ENCODE results near the gene ARMH2.

The ARMH2 gene

DNA sequence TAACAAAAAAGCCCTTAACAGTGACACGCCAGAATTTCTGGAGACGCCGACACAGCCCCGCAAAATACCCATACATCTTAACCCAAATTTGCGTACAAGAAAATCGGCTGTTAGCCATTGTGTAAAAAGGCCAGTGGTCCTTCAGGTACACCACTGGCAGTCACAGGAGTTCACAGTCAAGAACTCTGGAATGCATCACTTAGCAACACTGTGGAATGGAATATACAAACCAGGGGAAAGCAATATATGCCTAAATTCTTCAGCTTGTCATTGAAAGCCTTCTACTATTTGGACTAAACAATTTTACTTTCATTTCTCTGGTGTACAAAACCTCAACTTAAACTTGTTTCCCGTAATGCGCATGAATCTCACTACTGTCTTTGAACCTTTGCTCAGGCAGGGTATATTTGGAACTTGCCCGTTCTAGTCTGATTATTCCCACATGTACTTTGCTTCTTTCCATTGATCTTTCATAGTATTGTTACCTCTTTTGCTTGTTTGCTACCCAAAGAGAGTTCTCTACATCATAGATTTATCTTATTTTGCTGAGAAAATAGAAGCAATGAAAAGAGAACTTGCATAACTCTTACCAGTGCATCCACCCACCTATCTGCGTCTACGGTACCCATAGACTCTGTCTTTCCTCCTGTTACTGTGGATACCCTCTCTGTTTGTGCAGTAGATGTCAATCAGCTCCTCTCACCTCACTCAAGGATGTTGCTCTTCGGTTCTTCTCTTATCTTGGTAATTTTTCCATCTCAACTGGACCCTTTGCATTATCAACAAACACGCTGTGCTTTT is at the start of gene ARMH2:
Gene ARMH2, minus strand, starts transcription at position 178 of the 801 bp plus-strand sequence. Its CDS starts 60 bp downstream, at position 118.
- no peak for DNase-seq (ENCODE audit: low read depth)

- DNase-seq (ENCODE audit: low read depth), result no peak
Measured at GRCh38 chr6:24848461-24848860, 49.7 kb upstream of the ARMH2 start.

DNA sequence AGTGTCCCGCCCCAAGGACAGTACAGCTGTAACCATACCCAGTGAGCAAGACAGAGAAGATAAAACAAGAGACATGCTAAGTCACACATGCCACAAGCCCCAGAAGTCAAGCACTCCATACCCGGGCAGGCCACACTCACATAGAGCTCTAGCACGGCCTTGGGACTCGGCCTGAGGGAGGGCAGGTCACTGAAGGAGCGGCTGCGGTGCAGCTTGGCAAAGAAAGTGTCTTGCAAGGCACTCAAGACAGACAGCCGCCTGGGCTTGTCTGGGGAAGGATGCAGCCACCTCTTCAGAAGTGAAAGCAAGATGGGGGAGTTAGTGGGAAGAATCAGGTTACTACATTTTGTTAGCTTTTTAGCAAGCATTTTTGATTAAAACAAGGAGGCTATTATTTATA is 48.7 kb upstream of the ARMH2 start:
- no peak for DNase-seq (ENCODE audit: low read depth)

GRCh38 chr6:24845578-24845977 is 46.9 kb upstream of the ARMH2 start:
- DNase-seq (ENCODE audit: low read depth), result no peak

DNA sequence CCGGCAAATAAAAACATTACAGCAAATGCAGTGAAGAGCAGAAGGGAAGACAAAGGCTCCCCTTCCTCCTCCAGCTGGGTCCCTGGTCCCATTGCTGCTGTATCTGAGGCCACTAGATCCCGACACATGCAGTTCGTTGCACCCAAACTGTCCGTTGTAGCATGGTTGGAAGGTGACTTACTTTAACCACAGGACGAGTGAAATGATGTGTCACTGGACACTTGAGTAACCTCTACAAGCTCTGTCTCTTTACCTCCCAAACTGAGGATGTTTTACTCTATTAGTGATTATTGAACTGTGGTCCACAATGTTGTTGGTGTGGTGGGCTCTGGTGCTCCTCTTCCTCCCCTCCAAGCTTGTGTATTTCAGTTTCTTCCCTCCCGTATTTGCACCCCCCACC is 46.2 kb upstream of the ARMH2 start:
- DNase-seq (ENCODE audit: low read depth), result no peak

GRCh38 chr6:24844061-24844460 is 45.3 kb upstream of the ARMH2 start:
- DNase-seq (ENCODE audit: low read depth), result no peak

- DNase-seq (ENCODE audit: low read depth), result no peak
Measured at GRCh38 chr6:24840187-24840586, 41.5 kb upstream of the ARMH2 start.

- DNase-seq (ENCODE audit: low read depth), result no peak
Measured at GRCh38 chr6:24838994-24839393, 40.3 kb upstream of the ARMH2 start.

DNA sequence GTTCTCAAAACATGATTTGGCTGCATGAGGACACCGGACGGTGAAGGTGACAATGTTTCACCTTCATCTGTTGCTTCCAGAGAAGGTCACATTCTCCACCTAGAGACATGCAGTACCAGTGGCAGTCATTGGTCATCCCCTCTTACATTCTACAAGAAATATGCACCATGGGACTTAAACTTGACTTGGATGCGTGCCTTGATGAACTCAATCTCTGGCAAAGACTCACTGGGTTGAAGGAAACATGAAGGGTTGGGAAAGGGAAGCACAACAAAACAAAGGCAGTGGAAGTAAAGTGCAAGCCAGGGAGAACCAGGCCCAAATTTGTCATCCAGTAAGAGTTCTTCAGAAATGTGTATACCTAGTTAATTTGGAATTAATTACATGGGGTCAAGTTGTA is 39.4 kb upstream of the ARMH2 start:
- no peak for DNase-seq (ENCODE audit: low read depth)

DNA sequence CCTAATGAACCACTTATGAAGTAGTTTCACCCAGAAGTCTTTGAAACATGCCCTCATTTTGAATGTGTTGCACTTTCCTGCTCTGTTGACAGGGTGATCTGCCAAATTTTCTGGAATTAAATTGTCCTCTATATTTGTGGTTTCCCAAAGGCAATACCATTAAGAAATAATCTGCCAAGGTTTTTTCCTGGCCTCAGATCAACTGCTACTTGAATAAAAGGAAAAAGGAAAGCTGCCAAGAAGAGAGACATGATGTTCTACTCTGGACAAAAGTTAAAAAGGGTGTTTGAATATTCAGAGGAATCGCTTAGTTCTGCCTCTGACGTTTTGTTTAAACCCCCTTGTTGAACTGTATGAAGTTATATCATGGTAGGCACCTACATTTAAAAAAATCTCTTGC is 37.4 kb upstream of the ARMH2 start:
- no peak for DNase-seq (ENCODE audit: low read depth)

- DNase-seq (ENCODE audit: low read depth), result no peak
Measured at GRCh38 chr6:24833711-24834386, 35.1 kb upstream of the ARMH2 start.

DNA sequence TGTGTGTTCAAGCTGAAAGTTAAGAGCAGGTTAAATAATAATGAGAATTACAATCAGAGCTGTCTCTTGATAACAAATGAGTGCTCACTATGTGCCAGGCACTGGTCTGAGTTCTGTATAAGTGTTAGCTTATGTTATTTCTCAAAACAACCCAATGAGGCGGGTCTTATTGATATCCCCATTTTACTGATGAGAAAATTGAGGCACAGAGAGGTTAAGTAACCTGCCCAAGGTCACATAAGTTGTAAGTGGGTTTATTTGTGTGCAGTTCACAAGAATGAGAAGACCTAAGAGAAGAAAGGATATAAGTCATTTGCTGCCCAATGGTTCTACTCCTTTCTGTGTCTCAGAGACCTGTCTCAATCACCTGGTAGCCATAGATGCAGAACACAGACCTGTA is 34.1 kb upstream of the ARMH2 start:
- no peak for DNase-seq (ENCODE audit: low read depth)

DNA sequence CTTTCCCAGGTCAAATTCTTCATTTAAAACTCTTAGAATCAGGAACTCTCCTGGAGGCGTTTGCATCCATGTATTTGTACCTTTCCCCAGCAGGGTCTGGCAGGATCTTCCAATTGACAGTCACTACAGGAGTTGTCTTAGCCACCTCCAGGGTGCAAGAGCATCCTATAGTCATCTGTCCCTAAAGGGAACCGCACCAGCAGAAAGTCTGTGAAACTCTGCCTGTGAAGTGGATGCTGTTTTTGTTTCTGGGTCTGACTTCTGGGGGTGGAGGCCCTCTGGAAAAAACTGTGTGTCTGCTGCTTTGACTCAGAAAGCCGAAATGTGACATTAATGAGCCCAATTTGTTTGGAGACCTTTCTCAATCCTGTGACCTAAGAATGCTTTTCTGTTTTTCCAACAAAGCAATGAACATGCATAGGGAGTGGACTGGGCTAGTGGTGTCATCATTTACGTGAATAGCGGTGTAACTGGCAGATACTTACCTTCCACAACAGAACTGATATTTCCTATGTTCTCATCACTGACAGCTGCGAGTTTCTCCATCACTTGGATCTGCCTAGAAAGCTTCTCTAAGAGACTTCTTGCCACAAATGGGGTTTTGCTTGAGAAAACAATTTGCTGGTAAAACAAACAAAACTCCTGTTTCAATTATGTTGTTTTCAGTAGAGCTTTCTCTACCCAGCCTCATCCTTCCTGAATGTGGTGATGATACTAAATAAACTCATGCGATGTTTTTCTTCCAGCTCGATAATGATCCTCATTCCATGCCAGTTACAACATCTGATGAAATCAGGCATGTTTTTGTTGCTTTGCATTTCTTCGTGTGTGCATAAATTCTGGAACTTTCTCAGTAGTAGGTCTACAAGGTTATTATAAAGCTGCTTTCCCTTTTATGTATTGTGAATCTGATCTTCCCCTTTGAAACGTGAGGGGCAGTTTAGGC is 33.3 kb upstream of the ARMH2 start:
- no peak for DNase-seq (ENCODE audit: low read depth)

DNA sequence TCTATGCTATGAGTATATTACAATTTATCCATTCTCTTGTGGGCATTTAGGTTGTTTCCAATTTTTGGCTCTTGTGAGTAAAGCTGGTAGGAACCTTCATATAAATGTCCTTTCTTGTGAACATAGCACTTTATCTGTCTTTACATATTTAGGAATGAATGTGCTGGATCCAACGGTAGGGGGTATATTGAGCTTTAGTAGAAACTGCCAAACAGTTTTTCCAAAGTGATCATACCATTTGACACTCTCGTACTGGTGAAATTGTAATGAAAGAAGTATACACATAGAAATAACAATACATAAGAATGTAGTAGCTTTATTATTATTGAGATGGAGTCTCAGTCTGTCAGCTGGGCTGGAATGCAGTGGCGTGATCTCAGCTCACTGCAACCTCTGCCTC is 30.9 kb upstream of the ARMH2 start:
- DNase-seq (ENCODE audit: low read depth), result no peak

GRCh38 chr6:24827970-24828369 is 29.3 kb upstream of the ARMH2 start:
- no peak for DNase-seq (ENCODE audit: low read depth)

DNA sequence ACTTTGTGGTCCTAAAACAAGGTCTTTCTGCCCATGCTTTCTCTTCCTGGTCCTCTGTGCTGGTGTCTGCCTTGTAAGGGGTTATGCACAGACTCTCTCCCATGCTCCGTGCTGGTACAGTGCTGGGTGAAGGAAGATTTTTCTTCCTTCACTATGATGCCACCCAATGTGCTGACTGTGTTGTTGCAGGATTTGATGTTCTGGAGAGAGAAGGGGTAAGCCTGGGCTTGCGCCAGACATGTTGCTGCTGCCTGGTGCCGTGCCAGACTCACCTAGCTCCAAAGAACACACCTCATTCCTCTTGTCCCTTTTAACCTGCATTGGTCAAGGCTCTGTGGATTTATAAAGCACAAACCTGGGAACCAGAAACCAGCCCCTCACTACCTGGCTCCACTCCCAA is 28.4 kb upstream of the ARMH2 start:
- no peak for DNase-seq (ENCODE audit: low read depth)

GRCh38 chr6:24825130-24825630 is 26.5 kb upstream of the ARMH2 start:
- no peak for DNase-seq (ENCODE audit: low read depth)

GRCh38 chr6:24824142-24824938 is 25.6 kb upstream of the ARMH2 start:
- DNase-seq (ENCODE audit: low read depth), result no peak

DNA sequence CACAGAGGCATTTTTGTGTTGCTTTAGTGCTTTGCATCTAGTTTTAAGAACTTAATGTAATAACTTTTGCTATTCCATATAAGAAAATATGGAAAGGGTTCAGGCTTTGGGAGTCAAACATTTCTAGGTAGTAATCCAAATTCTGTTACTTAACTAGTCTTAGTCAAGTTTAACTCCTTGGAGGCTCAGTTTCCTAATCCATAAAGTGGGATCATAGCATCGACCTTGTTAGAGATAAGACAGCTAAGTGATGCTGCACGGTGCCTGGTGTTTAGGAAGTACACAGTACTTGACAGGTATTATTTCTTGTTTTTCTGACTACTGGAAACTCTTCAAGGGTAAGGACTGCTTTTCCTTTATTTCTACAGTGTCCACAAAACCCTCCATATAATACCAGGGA is 24.5 kb upstream of the ARMH2 start:
- no peak for DNase-seq (ENCODE audit: low read depth)

DNA sequence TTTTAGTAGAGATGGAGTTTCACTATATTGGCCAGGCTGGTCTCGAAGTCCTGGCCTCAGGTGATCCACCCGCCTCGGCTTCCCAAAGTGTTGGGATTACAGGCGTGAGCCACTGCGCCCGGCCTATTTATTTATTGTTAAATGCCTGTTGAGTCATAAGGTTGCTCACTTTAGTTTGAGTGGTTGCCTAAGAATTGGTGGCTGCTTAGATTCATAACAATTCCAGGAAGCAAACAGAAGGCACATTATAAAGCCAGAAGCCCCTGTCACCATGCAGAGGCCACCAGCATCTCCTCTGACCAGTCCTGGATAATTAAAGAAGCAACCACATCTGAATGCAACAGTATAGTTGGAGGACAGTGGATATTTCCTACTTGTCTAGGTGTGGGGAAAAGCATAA is 24.0 kb upstream of the ARMH2 start:
- no peak for DNase-seq (ENCODE audit: low read depth)

GRCh38 chr6:24821860-24822444 is 23.2 kb upstream of the ARMH2 start:
- no peak for DNase-seq (ENCODE audit: low read depth)

Data from stimulated activated CD8-positive, alpha-beta memory T cell treated with anti-CD3 and anti-CD28 coated beads, Interleukin-15, amount 100 ng/mL, for 24 hours (primary cell).